GM21528 (cell line): ENCODE measurements around the gene ARID1B.
"Not testable (repeated sequence)": the region's sequence is repeated elsewhere in the genome, so short reads cannot be mapped to it uniquely, and the experiment has no call there.

Experiments
- ATAC-seq: cut with Tn5 transposase; IDR thresholded peaks from one replicate; pipeline ENCODE4 v1.9.1; 2021; ENCODE audit warnings: mild to moderate bottlenecking, moderate library complexity; ENCODE audit not compliant: unreplicated experiment, low FRiP score

Gene ARID1B

GRCh38 chr6:157034436-157035230 is 257.5 kb downstream of the ARID1B start:
- no peak for ATAC-seq

GRCh38 chr6:157035546-157035945 is 258.4 kb downstream of the ARID1B start:
- ATAC-seq: no peak

GRCh38 chr6:157036245-157036711 is 259.1 kb downstream of the ARID1B start:
- no peak for ATAC-seq

GRCh38 chr6:157037165-157037564 is 260.0 kb downstream of the ARID1B start:
- ATAC-seq: no peak

GRCh38 chr6:157038610-157039009 is 261.4 kb downstream of the ARID1B start:
- ATAC-seq: no peak

GRCh38 chr6:157039639-157040038 is 262.5 kb downstream of the ARID1B start:
- not testable (repeated sequence) for ATAC-seq

GRCh38 chr6:157040191-157040590 is 263.0 kb downstream of the ARID1B start:
- no peak for ATAC-seq

- no peak for ATAC-seq
Observed at GRCh38 chr6:157045831-157046454, 268.8 kb downstream of the ARID1B start.

- no peak for ATAC-seq
Observed at GRCh38 chr6:157046776-157047175, 269.6 kb downstream of the ARID1B start.

GRCh38 chr6:157047328-157047727 is 270.1 kb downstream of the ARID1B start:
- ATAC-seq: no peak

- no peak for ATAC-seq
Observed at GRCh38 chr6:157047951-157048350, 270.8 kb downstream of the ARID1B start.

- no peak for ATAC-seq
Observed at GRCh38 chr6:157049133-157049532, 272.0 kb downstream of the ARID1B start.

GRCh38 chr6:157050537-157051265 is 273.5 kb downstream of the ARID1B start:
- ATAC-seq: no peak

GRCh38 chr6:157054531-157054979 is 277.4 kb downstream of the ARID1B start:
- ATAC-seq: peak; percentile 77

GRCh38 chr6:157055863-157056262 is 278.7 kb downstream of the ARID1B start:
- no peak for ATAC-seq

GRCh38 chr6:157056275-157056674 is 279.1 kb downstream of the ARID1B start:
- ATAC-seq: no peak

- no peak for ATAC-seq
Observed at GRCh38 chr6:157058574-157058973, 281.4 kb downstream of the ARID1B start.

GRCh38 chr6:157059781-157060180 is 282.6 kb downstream of the ARID1B start:
- no peak for ATAC-seq

GRCh38 chr6:157060440-157060952 is 283.3 kb downstream of the ARID1B start:
- ATAC-seq: no peak

- no peak for ATAC-seq
Observed at GRCh38 chr6:157061770-157062594, 284.8 kb downstream of the ARID1B start.
